Measurements from ENCODE around the gene SSH2. TPM values are rescaled to one million over a fixed set of nuclear protein-coding genes. Genes with fewer than 3 reads are reported as not detected.

Gene SSH2
- total and polyA plus RNA-seq, 4 donors: 7.5 to 14.1 (median 11.2) TPM

DNA sequence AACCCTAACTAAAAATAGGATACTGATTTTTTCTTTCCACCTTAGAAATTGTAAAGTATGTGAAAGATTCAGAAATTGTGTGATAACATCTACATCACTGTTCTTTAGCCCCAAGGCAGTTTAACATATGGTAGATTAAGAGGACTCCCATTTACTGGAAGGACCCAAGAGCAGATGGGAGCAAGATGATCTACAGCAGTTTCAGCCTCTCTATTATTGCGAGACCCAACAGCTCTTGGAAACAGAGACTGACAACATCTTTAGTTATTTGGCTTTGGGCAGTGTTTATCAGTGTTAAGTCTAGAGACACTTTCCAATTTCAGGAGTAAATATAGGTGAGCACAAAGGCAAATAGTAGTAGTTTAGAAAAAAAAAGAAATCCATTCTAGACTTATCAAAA lies 182.4 kb downstream of the SSH2 start:
- 97% methylated on average over 1 of the region's 1 CpG for WGBS
- Histone ChIP-seq H3K9ac (ENCODE audit: low read depth in 1 of 2, low read length in 2 of 2) (no peak overlapping the region), H3K4me3 (ENCODE audit: low read depth in 1 of 3, low read length in 3 of 3) (no peak overlapping the region), H3K27ac (ENCODE audit: low read depth in 1 of 2, low read length in 2 of 2) (no peak overlapping the region), H3K36me3 (ENCODE audit: control insufficient read depth in 4 of 4, insufficient read depth in 3 of 4, low read depth in 1 of 4, low read length in 3 of 4) (no peaks in the 10 kb centered on the region), H3K9me3 (ENCODE audit: control insufficient read depth in 4 of 4, low read length in 3 of 4) (no peaks in the 10 kb centered on the region), H3K4me1 (ENCODE audit: control insufficient read depth in 4 of 4, insufficient read depth in 4 of 4, low read length in 3 of 4) (peaks cover 0 to 4% (median 3%) of the 10 kb centered on the region in 4 donors), H3K27me3 (ENCODE audit: control insufficient read depth in 4 of 4, insufficient read depth in 4 of 4, low read length in 3 of 4) (no peaks in the 10 kb centered on the region)
- no peak for DNase-seq (ENCODE audit: low spot score)
- TF ChIP-seq RAD21 (IDR thresholded peaks at IDR 0.05) (no peak), RXRA (IDR thresholded peaks at IDR 0.05) (no peak), NR2F2 (IDR thresholded peaks at IDR 0.05) (no peak)

GRCh38 chr17:29746669-29747068 lies 183.4 kb downstream of the SSH2 start:
- no peak overlapping the region for H3K4me3 ChIP-seq (ENCODE audit: low read depth in 1 of 3, low read length in 3 of 3)
- H3K4me1 ChIP-seq (ENCODE audit: control insufficient read depth in 4 of 4, insufficient read depth in 4 of 4, low read length in 3 of 4): peaks cover 0 to 7% (median 3%) of the 10 kb centered on the region in 4 donors
- no peak for DNase-seq (ENCODE audit: low spot score)
- no peak for TF ChIP-seq MAX (IDR thresholded peaks at IDR 0.05)
- TF ChIP-seq, protein P1, sequence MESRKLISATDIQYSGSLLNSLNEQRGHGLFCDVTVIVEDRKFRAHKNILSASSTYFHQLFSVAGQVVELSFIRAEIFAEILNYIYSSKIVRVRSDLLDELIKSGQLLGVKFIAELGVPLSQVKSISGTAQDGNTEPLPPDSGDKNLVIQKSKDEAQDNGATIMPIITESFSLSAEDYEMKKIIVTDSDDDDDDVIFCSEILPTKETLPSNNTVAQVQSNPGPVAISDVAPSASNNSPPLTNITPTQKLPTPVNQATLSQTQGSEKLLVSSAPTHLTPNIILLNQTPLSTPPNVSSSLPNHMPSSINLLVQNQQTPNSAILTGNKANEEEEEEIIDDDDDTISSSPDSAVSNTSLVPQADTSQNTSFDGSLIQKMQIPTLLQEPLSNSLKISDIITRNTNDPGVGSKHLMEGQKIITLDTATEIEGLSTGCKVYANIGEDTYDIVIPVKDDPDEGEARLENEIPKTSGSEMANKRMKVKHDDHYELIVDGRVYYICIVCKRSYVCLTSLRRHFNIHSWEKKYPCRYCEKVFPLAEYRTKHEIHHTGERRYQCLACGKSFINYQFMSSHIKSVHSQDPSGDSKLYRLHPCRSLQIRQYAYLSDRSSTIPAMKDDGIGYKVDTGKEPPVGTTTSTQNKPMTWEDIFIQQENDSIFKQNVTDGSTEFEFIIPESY (IDR thresholded peaks at IDR 0.05): no peak
- TF ChIP-seq, protein P2, sequence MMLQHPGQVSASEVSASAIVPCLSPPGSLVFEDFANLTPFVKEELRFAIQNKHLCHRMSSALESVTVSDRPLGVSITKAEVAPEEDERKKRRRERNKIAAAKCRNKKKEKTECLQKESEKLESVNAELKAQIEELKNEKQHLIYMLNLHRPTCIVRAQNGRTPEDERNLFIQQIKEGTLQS (IDR thresholded peaks at IDR 0.05): no peak
- TF ChIP-seq RXRA (IDR thresholded peaks at IDR 0.05): no peak
- no peak for TF ChIP-seq NR2F2 (IDR thresholded peaks at IDR 0.05)
- TF ChIP-seq GABPA (IDR thresholded peaks at IDR 0.05 in 1 of 2, conservative IDR thresholded peaks at IDR 0.05 in 1 of 2): no peak
- no peak for TF ChIP-seq CTCF (IDR thresholded peaks at IDR 0.05; ENCODE audit: low read depth, low read length, missing input control)
- no peak for TF ChIP-seq RAD21 (IDR thresholded peaks at IDR 0.05)
- TF ChIP-seq JUND (IDR thresholded peaks at IDR 0.05): no peak
- no peak for TF ChIP-seq FOXA2 (IDR thresholded peaks at IDR 0.05)
- no peak for TF ChIP-seq REST (IDR thresholded peaks at IDR 0.05)
- no peak for TF ChIP-seq EGR1 (IDR thresholded peaks at IDR 0.05; ENCODE audit: low read depth in 2 of 2)
- no peak for TF ChIP-seq TAF1 (conservative IDR thresholded peaks at IDR 0.05)
- H3K27ac ChIP-seq (ENCODE audit: low read depth in 1 of 2, low read length in 2 of 2): no peak overlapping the region
- H3K36me3 ChIP-seq (ENCODE audit: control insufficient read depth in 4 of 4, insufficient read depth in 3 of 4, low read depth in 1 of 4, low read length in 3 of 4): no peaks in the 10 kb centered on the region
- no peaks in the 10 kb centered on the region for H3K9me3 ChIP-seq (ENCODE audit: control insufficient read depth in 4 of 4, low read length in 3 of 4)
- H3K9ac ChIP-seq (ENCODE audit: low read depth in 1 of 2, low read length in 2 of 2): no peak overlapping the region
- no peaks in the 10 kb centered on the region for H3K27me3 ChIP-seq (ENCODE audit: control insufficient read depth in 4 of 4, insufficient read depth in 4 of 4, low read length in 3 of 4)
- 96% methylated on average over 4 of the region's 4 CpGs for WGBS
